ENCODE measurements around the gene GGA3.
"Not testable (repeated sequence)": the region's sequence is repeated elsewhere in the genome, so short reads cannot be mapped to it uniquely, and the experiment has no call there.

The GGA3 gene

GRCh38 chr17:75266316-75267152 is 5.1 kb upstream of the GGA3 start:
- peaks cover 27 to 37% of the 10 kb centered on the region in 2 donors for H3K4me1 ChIP-seq (ENCODE audit: control insufficient read depth in 1 of 2, insufficient read depth in 2 of 2, low read length in 2 of 2)

GRCh38 chr17:75265614-75266315 is 4.4 kb upstream of the GGA3 start:
- Histone ChIP-seq H3K4me1 (ENCODE audit: control insufficient read depth in 1 of 2, insufficient read depth in 2 of 2, low read length in 2 of 2) (peaks cover 28 to 36% of the 10 kb centered on the region in 2 donors), H3K9me3 (ENCODE audit: control insufficient read depth in 1 of 2, low read length in 2 of 2) (no peaks in the 10 kb centered on the region), H3K36me3 (ENCODE audit: control insufficient read depth in 1 of 2, insufficient read depth in 2 of 2, low read length in 2 of 2) (peaks cover 19 to 36% of the 10 kb centered on the region in 2 donors), H3K27ac (ENCODE audit: low read depth, low read length) (no peak overlapping the region), H3K9ac (ENCODE audit: low read depth in 1 of 2, low read length in 2 of 2) (no peak overlapping the region), H3K4me3 (ENCODE audit: low read depth in 1 of 2, low read length in 2 of 2) (no peak overlapping the region), H3K27me3 (ENCODE audit: control insufficient read depth in 1 of 2, insufficient read depth in 2 of 2, low read length in 2 of 2) (no peaks in the 10 kb centered on the region)

More at GRCh38 chr17:75266316-75267152, 5.1 kb upstream of the GGA3 start:
- H3K27me3 ChIP-seq (ENCODE audit: control insufficient read depth in 1 of 2, insufficient read depth in 2 of 2, low read length in 2 of 2) = no peaks in the 10 kb centered on the region
- no peaks in the 10 kb centered on the region for H3K9me3 ChIP-seq (ENCODE audit: control insufficient read depth in 1 of 2, low read length in 2 of 2)
- H3K27ac ChIP-seq (ENCODE audit: low read depth, low read length) = no peak overlapping the region
- H3K36me3 ChIP-seq (ENCODE audit: control insufficient read depth in 1 of 2, insufficient read depth in 2 of 2, low read length in 2 of 2) = peaks cover 19 to 36% of the 10 kb centered on the region in 2 donors
- no peak overlapping the region for H3K4me3 ChIP-seq (ENCODE audit: low read depth in 1 of 2, low read length in 2 of 2)
- H3K9ac ChIP-seq (ENCODE audit: low read depth in 1 of 2, low read length in 2 of 2) = no peak overlapping the region

- Histone ChIP-seq H3K36me3 (ENCODE audit: control insufficient read depth in 1 of 2, insufficient read depth in 2 of 2, low read length in 2 of 2) (peaks cover 19 to 36% of the 10 kb centered on the region in 2 donors), H3K4me1 (ENCODE audit: control insufficient read depth in 1 of 2, insufficient read depth in 2 of 2, low read length in 2 of 2) (peaks cover 36 to 43% of the 10 kb centered on the region in 2 donors), H3K4me3 (ENCODE audit: low read depth in 1 of 2, low read length in 2 of 2) (peak overlapping the region in 1 of 2 donors; percentile 95), H3K9me3 (ENCODE audit: control insufficient read depth in 1 of 2, low read length in 2 of 2) (no peaks in the 10 kb centered on the region), H3K27me3 (ENCODE audit: control insufficient read depth in 1 of 2, insufficient read depth in 2 of 2, low read length in 2 of 2) (no peaks in the 10 kb centered on the region), H3K27ac (ENCODE audit: low read depth, low read length) (no peak overlapping the region), H3K9ac (ENCODE audit: low read depth in 1 of 2, low read length in 2 of 2) (peak overlapping the region in 1 of 2 donors; percentile 97)
These were observed 1.6 kb upstream of the GGA3 start for GRCh38 chr17:75263055-75263454.

GRCh38 chr17:75262112-75262606 is 753 bp upstream of the GGA3 start:
- peak overlapping the region; percentile 96 to 97 for H3K9ac ChIP-seq (ENCODE audit: low read depth in 1 of 2, low read length in 2 of 2)
- H3K27ac ChIP-seq (ENCODE audit: low read depth, low read length) = peak overlapping the region; percentile 96
- H3K4me3 ChIP-seq (ENCODE audit: low read depth in 1 of 2, low read length in 2 of 2) = peak overlapping the region; percentile 95 to 99
- peaks cover 27 to 35% of the 10 kb centered on the region in 2 donors for H3K4me1 ChIP-seq (ENCODE audit: control insufficient read depth in 1 of 2, insufficient read depth in 2 of 2, low read length in 2 of 2)
- no peaks in the 10 kb centered on the region for H3K9me3 ChIP-seq (ENCODE audit: control insufficient read depth in 1 of 2, low read length in 2 of 2)
- peaks cover 19 to 35% of the 10 kb centered on the region in 2 donors for H3K36me3 ChIP-seq (ENCODE audit: control insufficient read depth in 1 of 2, insufficient read depth in 2 of 2, low read length in 2 of 2)
- H3K27me3 ChIP-seq (ENCODE audit: control insufficient read depth in 1 of 2, insufficient read depth in 2 of 2, low read length in 2 of 2) = no peaks in the 10 kb centered on the region

GRCh38 chr17:75260641-75261335 is 618 bp downstream of the GGA3 start:
- Histone ChIP-seq H3K9me3 (ENCODE audit: control insufficient read depth in 1 of 2, low read length in 2 of 2) (no peaks in the 10 kb centered on the region), H3K9ac (ENCODE audit: low read depth in 1 of 2, low read length in 2 of 2) (peak overlapping the region; percentile 96 to 97), H3K27ac (ENCODE audit: low read depth, low read length) (peak overlapping the region; percentile 96), H3K4me3 (ENCODE audit: low read depth in 1 of 2, low read length in 2 of 2) (peak overlapping the region; percentile 95 to 99), H3K27me3 (ENCODE audit: control insufficient read depth in 1 of 2, insufficient read depth in 2 of 2, low read length in 2 of 2) (no peaks in the 10 kb centered on the region), H3K36me3 (ENCODE audit: control insufficient read depth in 1 of 2, insufficient read depth in 2 of 2, low read length in 2 of 2) (peaks cover 11 to 21% of the 10 kb centered on the region in 2 donors), H3K4me1 (ENCODE audit: control insufficient read depth in 1 of 2, insufficient read depth in 2 of 2, low read length in 2 of 2) (peaks cover 27 to 35% of the 10 kb centered on the region in 2 donors)

- peaks cover 17 to 26% of the 10 kb centered on the region in 2 donors for H3K4me1 ChIP-seq (ENCODE audit: control insufficient read depth in 1 of 2, insufficient read depth in 2 of 2, low read length in 2 of 2)
- H3K9me3 ChIP-seq (ENCODE audit: control insufficient read depth in 1 of 2, low read length in 2 of 2); H3K36me3 ChIP-seq (ENCODE audit: control insufficient read depth in 1 of 2, insufficient read depth in 2 of 2, low read length in 2 of 2); H3K4me3 ChIP-seq (ENCODE audit: low read depth in 1 of 2, low read length in 2 of 2); H3K27ac ChIP-seq (ENCODE audit: low read depth, low read length); H3K9ac ChIP-seq (ENCODE audit: low read depth in 1 of 2, low read length in 2 of 2); H3K27me3 ChIP-seq (ENCODE audit: control insufficient read depth in 1 of 2, insufficient read depth in 2 of 2, low read length in 2 of 2): not testable (repeated sequence)
These were observed 4.2 kb downstream of the GGA3 start for GRCh38 chr17:75257228-75257627.

- H3K4me1 ChIP-seq (ENCODE audit: control insufficient read depth in 1 of 2, insufficient read depth in 2 of 2, low read length in 2 of 2) = peaks cover 17 to 24% of the 10 kb centered on the region in 2 donors
- H3K4me3 ChIP-seq (ENCODE audit: low read depth in 1 of 2, low read length in 2 of 2); H3K27ac ChIP-seq (ENCODE audit: low read depth, low read length); H3K9ac ChIP-seq (ENCODE audit: low read depth in 1 of 2, low read length in 2 of 2); H3K9me3 ChIP-seq (ENCODE audit: control insufficient read depth in 1 of 2, low read length in 2 of 2); H3K36me3 ChIP-seq (ENCODE audit: control insufficient read depth in 1 of 2, insufficient read depth in 2 of 2, low read length in 2 of 2); H3K27me3 ChIP-seq (ENCODE audit: control insufficient read depth in 1 of 2, insufficient read depth in 2 of 2, low read length in 2 of 2): not testable (repeated sequence)
These were observed 5.3 kb downstream of the GGA3 start for GRCh38 chr17:75255954-75256698.

GRCh38 chr17:75252039-75252816 is 9.2 kb downstream of the GGA3 start:
- Histone ChIP-seq H3K9me3 (ENCODE audit: control insufficient read depth in 1 of 2, low read length in 2 of 2) (no peaks in the 10 kb centered on the region), H3K4me1 (ENCODE audit: control insufficient read depth in 1 of 2, insufficient read depth in 2 of 2, low read length in 2 of 2) (peaks cover 5 to 10% of the 10 kb centered on the region in 2 donors), H3K27me3 (ENCODE audit: control insufficient read depth in 1 of 2, insufficient read depth in 2 of 2, low read length in 2 of 2) (no peaks in the 10 kb centered on the region), H3K9ac (ENCODE audit: low read depth in 1 of 2, low read length in 2 of 2) (no peak overlapping the region), H3K27ac (ENCODE audit: low read depth, low read length) (no peak overlapping the region), H3K36me3 (ENCODE audit: control insufficient read depth in 1 of 2, insufficient read depth in 2 of 2, low read length in 2 of 2) (no peaks in the 10 kb centered on the region), H3K4me3 (ENCODE audit: low read depth in 1 of 2, low read length in 2 of 2) (no peak overlapping the region)

GRCh38 chr17:75250009-75250471 is 11.4 kb downstream of the GGA3 start:
- Histone ChIP-seq H3K4me1 (ENCODE audit: control insufficient read depth in 1 of 2, insufficient read depth in 2 of 2, low read length in 2 of 2) (peaks cover 10 to 11% of the 10 kb centered on the region in 2 donors), H3K27ac (ENCODE audit: low read depth, low read length) (no peak overlapping the region), H3K4me3 (ENCODE audit: low read depth in 1 of 2, low read length in 2 of 2) (peak overlapping the region; percentile 23 to 36), H3K9ac (ENCODE audit: low read depth in 1 of 2, low read length in 2 of 2) (peak overlapping the region in 1 of 2 donors; percentile 8), H3K9me3 (ENCODE audit: control insufficient read depth in 1 of 2, low read length in 2 of 2) (no peaks in the 10 kb centered on the region), H3K27me3 (ENCODE audit: control insufficient read depth in 1 of 2, insufficient read depth in 2 of 2, low read length in 2 of 2) (no peaks in the 10 kb centered on the region), H3K36me3 (ENCODE audit: control insufficient read depth in 1 of 2, insufficient read depth in 2 of 2, low read length in 2 of 2) (peaks cover 15 to 16% of the 10 kb centered on the region in 2 donors)
